HCT116 (cell line): ENCODE data around the gene SYT3.

Source experiments
- CTCF ChIP-seq, 3 experiments: fragments of 200-600 bp in 1 of 3; sonication (generic) in 1 of 3; IDR thresholded peaks in 2 of 3; conservative IDR thresholded peaks in 1 of 3; 2 replicates each; pipeline ENCODE4 v1.5.1; 2012 to 2017; ENCODE audit warnings: low read depth in 2 of 3, low read length in 2 of 3, antibody characterized with exemption in 1 of 3, borderline replicate concordance in 1 of 3, control low read depth in 1 of 3, mild to moderate bottlenecking in 1 of 3, mixed read lengths in 1 of 3, mixed run types in 1 of 3, moderate library complexity in 1 of 3; ENCODE audit not compliant: insufficient read depth in 1 of 3
- EZH2 ChIP-seq: fragments of 200-600 bp; sonication (generic); IDR thresholded peaks from 2 replicates; pipeline ENCODE4 v1.6.1; 2017; ENCODE audit warnings: antibody characterized with exemption, mixed run types
- POLR2A ChIP-seq: IDR thresholded peaks from 2 replicates; pipeline ENCODE4 v1.7.0; 2011; ENCODE audit warnings: borderline replicate concordance; ENCODE audit not compliant: insufficient read depth, insufficient read length; ENCODE audit errors: extremely low read depth
- SP1 ChIP-seq: IDR thresholded peaks from 2 replicates; pipeline ENCODE4 v1.6.1; 2012; ENCODE audit warnings: low read depth
- YY1 ChIP-seq: IDR thresholded peaks from 2 replicates; pipeline ENCODE4 v1.6.1; 2011; ENCODE audit warnings: low read length, low read depth, moderate library complexity, mild to moderate bottlenecking; ENCODE audit not compliant: insufficient replicate concordance; ENCODE audit errors: extremely low read depth

- no peak for TF ChIP-seq CTCF (IDR thresholded peaks at IDR 0.05 in 2 of 3, conservative IDR thresholded peaks at IDR 0.05 in 1 of 3; ENCODE audit: borderline replicate concordance in 1 of 3, insufficient read depth in 1 of 3, low read depth in 2 of 3, low read length in 2 of 3)
- TF ChIP-seq EZH2, result no peak
- no peak for TF ChIP-seq POLR2A
- TF ChIP-seq SP1, result no peak
- TF ChIP-seq YY1, result no peak
Measured at GRCh38 chr19:50673118-50673517, 33.4 kb upstream of the SYT3 start.
